Stimulated activated CD4-positive, alpha-beta T cell treated with anti-CD3 and anti-CD28 coated beads, Interleukin-4, amount 100 ng/mL, for 48 hours (primary cell): ENCODE measurements around the gene PRDM16.

ENCODE experiments used
- DNase-seq, 2 donors: peaks; one replicate each; pipeline ENCODE4 v3.0.0-alpha.2; 2020; ENCODE audit warnings: low read depth in 2 of 2

Gene PRDM16

DNA sequence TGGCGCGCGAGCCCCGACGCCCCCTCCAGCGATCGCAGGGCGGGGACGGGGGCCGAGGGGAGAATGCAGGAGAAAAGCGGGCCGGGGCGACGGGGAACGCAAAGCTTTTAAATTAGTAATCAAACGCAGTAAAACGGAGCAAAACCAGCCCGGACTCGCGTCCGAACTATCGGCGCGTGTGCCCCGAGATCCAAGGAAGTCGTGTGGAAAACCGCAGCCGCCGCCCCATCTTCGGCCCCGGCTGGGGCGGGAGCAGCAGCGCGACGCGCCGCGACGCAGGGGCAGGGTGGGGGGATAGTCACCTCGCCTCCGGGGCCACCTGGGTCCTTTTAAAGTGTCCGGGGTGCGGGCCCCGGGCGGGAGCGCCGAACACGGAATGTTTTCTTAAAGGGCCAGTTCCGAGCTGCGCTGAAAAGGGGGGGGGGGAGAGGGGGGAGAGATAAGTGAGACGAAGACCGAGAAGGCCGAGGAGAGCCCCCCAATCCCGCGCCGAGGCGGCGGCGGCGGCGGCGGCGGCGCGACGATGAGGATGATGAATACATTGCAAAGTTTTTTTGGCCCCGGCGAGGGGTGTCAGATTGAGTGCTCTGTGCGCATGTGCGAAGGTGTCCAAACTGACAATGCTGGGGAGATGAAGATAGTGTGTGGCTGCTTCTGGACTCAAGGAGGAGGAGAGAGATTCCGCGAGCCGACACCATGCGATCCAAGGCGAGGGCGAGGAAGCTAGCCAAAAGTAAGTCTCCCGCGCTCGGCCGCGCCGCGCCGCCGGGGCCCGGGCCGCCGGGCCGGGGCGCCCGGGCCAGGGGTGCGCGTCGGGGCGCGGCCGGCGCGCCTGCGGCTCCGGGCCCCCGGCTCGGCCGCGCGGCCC, at the start of gene PRDM16:
TSS of gene PRDM16 (plus strand) at position 640 of the 868 bp plus-strand sequence. CDS start at position 697, 57 bp downstream.
- DNase-seq: peak in 1 of 2 donors; percentile 16

DNA sequence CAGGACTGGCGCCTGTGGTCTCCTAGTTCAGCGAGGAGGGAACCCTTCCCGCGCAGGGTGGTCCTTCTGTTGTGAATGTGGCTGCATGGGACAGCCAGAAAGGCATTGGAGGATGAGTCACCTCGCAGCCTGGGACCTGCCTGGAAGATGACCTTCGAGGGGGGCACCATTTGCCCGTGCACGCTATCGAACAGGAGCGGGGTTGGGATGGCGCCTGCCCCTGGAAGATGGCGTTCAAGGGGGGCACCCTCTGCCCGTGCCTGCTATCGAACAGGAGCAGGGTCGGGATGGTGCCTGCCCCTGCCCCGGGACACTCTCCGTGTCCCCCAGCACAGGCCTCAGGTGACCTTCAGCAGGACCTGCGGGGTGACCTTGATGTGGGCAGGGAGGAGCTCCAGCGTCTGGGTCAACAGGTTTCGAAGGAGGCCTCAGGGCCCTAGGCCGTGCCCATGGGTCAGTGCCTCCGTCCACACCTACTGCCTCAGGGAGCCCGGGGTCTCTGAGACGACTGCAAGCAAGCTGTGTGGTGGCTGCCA, 49.4 kb upstream of the PRDM16 start:
- no peak for DNase-seq

DNA sequence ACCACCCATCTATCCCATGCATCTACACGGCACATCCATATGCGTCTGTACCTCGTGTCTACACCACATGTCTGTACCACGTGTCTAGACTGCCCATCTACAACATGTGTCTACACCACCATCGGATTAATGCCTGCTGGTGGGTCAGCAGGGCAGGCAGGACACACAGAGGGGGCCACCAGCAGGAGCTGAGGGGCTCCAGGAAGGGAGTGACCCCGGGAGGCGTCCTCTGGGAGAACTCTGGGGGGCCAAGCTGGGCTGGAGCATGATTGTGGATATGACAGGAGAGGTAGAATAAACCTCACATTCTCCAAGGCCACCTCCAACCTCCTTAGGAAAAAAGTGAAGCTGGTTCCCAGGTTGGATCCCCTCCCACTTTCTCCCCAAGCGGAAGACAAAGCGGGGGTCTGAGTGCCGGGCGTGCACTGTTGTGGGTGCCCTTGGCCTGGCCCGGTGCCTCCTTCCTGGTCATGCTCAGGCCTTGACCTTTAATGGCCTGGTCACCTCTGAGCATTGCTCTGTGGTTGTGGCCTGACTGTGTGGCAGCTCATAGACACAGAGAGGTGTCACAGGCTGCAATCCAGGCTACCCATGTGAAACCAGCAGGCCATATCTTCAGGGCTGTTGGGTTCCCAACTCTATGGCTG, 48.6 kb upstream of the PRDM16 start:
- DNase-seq: no peak

DNA sequence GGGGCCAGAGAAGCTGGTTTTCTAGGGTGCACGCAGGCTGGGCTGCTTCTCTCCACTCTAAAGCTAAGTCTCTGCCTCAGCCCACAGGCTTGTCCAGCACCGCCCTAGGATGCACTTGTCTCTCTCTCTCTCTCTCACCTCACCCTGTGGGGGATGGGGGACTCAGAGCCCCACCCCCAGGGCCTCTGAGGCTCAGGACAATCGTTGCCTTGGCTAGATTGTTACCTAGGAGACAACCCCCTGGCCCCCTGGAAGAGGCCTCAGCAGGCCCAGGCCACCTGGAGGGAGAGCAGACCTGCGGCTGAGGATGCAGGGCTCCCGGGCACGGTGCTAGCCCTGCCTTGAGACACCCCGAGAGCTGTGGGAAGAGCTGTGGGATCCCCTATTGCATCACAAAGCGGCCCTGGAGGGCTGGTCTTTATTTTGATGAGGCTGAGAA, 47.8 kb upstream of the PRDM16 start, which contains the start of gene ACTRT2:
TSS of gene ACTRT2 (plus strand) at position 235 of the 439 bp plus-strand sequence. CDS start 220 bp downstream, outside the sequence.
- no peak for DNase-seq

DNA sequence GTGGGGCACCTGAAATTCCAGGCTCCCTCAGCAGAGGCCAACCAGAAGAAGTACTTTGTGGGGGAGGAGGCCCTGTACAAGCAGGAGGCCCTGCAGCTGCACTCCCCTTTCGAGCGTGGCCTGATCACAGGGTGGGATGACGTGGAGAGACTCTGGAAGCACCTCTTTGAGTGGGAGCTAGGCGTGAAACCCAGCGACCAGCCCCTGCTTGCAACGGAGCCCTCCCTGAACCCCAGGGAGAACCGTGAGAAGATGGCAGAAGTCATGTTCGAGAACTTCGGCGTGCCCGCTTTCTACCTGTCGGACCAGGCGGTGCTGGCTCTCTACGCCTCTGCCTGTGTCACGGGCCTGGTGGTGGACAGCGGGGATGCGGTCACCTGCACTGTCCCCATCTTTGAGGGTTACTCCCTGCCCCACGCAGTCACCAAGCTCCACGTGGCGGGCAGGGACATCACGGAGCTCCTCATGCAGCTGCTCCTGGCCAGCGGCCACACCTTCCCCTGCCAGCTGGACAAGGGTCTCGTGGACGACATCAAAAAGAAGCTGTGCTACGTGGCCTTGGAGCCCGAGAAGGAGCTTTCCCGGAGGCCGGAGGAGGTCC, 47.1 kb upstream of the PRDM16 start:
- DNase-seq: no peak

DNA sequence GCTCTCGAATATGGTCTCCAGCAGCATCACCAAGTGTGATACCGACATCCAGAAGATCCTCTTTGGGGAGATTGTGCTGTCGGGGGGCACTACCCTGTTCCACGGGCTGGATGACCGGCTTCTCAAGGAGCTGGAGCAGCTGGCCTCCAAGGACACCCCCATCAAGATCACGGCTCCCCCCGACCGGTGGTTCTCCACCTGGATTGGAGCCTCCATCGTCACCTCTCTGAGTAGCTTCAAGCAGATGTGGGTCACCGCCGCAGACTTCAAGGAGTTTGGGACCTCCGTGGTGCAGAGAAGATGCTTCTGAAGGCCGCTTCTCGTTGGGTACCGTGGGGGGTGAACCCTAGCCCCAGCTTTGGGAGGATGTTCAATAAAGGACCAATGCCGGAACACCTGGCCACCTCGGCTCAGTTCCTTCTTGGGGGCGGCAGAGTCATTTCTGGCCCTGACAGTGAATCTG, 46.5 kb upstream of the PRDM16 start:
- DNase-seq: no peak

DNA sequence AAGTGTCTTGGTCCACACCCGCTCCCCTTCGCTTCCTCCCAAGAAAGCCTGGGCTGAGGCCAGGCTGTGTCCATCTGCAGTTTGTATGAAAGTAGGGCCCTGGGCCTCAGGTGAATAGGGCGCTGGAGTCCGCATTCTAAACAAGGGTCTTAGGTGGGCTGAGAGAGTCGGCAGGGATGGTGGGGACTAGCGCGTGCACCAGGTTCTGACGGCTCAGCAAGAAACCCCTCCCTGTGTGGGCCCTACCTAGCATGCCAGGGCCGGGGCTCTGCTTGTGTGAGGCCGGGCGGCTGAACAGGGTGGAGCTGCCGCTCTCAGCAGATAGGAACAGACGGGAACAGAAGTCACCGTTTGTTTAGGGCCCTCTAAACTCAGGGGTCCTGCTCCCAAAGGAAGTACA, 46.0 kb upstream of the PRDM16 start:
- DNase-seq: no peak

DNA sequence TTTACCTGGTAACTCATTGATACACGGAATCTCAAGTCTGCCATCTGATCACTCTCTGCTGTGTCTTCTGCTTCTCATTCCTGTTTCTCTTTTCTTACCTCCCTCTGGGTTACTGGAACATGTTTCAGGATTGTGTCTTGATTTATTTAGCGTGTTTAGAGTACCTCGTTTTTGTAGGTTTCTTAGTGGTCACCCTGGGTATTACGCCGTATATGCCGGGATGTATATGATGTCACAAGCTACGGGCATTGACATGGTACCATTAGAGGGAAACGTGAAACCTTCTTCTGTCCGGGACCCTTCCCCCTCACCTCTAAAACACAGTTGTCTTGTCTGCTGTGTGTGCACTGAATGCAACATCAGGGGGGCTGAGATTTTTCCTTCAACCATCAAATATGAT, 45.0 kb upstream of the PRDM16 start:
- DNase-seq: no peak

DNA sequence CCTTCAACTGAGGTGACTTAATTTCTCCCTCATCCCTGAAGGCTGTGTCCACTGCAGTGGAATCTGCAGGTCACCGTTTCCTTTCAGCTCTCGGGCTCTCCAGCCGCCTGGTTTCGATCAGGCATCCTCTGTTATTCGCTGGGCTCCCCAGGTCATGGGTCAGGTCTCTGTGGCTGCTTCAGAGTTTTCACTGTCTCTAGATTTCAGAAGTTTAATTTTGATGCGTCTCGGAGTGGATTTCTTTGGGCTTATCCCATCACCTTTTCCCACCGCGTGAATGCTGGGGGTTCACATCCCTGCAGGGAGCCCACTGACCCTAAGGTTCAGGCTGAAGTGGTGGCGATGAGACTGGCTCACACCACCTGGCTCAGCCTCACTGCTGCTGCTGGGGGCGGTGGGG, 44.4 kb upstream of the PRDM16 start:
- DNase-seq: no peak

DNA sequence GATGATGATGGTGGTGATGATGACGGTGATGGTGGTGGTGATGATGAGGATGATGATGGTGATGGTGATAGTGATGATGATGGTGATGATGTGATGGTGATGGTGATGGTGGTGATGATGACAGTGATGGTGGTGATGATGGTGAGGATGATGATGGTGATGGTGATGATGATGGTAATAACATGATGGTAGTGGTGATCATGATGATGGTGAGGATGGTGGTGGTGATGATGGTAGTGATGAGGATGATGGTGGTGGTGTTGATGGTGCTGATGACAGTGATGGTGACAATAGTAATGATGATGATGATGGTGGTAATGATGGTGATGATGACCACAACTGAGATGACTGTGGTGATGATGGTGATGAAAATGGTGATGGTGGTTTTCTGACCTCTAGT, 42.9 kb upstream of the PRDM16 start:
- DNase-seq: no peak

DNA sequence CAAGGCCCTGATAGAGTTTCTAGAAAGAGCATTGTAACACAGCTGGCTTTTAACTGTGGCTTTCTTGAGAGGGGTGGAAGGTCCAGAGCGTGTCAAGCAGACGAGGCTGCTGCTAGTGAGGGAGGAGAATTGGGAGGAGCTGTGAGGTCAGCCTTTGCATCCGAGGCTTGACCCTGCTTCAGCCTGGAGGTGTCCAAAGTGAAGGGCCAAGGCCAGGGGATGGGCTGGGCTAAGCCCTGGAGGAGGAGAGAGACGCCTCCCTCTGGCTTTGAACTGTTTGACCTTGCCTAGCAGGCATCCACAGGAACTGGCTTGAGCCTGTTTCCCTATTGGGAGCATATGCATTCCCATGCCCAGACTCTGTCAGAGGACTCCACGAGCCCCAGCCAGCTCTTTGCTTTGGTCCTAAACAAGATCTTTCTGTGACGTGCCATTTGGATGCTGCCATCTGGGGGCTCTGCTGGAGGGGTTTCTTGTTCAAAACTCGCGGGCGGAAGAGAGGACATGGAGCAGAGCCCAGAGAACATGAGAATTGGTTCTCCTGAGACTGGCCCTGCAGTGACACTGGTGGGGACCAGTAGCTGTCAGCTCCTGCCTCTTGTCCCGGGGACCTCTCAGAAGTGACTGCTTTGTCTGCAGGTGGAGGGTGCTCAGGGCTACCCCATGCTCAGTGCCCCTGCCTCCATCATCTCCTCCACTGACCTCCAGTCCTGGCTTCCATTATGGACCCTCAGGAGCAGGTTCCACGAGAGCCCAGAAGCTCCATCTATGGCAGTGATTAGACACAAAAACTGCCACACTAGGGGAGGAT, 42.2 kb upstream of the PRDM16 start:
- no peak for DNase-seq

DNA sequence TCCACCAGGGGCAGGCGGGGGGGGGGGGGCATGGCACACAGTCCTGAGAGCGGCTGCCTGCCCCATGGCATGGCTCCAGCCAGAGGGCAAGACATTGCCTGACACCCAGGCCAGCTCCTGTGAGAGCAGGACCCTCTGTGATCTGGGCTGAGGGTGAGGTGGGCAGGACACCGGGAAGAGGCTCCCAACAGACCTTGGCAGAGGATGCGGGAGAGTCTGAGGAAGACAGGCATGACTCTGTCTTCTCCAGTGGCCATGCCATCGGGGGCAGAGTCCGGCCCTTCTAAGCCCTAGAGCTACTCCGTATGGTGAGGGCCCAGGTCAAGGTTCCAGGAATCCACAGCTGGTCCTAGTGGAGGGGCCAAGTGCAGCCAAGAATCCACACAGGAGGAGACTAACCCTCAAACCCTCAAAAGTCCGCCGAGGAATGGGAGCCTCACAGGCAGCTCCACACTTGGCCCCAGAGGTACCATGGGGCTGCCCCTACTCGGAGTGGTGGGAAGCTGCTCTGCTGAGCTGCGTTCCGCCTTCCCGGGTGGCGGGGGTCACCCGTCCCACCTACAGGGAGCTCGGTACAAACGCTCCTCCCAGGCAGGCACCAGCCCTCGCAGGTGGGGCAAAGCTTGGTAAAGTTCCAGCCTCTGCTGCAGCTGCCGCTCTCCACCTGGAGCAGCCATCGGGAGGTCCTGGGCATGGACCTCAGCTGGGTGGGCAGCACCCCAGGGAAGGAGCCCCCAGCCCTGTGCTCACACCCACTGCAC, 41.2 kb upstream of the PRDM16 start:
- DNase-seq: no peak

DNA sequence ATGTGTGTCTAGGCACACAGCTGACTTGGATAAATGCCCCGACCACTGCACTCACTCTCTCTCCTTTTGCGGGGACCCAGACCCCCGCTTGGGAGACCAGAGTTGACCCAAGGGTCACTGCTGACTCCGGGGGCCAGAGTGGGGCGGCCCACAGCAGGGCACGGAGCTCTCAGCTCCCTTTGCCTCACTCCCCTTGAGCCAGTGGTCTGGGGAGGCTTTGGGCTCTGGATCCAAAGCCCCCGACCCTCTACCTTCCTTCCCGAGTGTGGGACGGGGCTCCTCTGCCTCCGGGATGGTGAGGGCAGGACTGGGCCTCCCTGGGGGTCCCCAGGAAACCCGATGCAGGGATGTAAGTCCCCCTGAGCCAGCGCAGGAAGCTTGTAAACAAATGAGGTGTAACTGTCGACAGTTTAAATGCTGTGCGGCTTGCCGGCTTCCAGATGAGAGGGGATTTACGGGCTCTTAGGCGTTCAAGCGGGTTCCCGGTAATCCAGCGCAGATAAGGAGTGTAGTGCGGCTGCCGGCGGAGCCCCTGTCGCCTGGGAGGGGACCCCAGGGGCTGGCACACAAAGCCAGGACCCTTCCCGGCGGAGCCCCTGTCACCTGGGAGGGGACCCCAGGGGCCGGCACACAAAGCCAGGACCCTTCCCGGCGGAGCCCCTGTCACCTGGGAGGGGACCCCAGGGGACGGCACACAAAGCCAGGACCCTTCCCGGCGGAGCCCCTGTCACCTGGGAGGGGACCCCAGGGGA, 40.3 kb upstream of the PRDM16 start:
- no peak for DNase-seq

DNA sequence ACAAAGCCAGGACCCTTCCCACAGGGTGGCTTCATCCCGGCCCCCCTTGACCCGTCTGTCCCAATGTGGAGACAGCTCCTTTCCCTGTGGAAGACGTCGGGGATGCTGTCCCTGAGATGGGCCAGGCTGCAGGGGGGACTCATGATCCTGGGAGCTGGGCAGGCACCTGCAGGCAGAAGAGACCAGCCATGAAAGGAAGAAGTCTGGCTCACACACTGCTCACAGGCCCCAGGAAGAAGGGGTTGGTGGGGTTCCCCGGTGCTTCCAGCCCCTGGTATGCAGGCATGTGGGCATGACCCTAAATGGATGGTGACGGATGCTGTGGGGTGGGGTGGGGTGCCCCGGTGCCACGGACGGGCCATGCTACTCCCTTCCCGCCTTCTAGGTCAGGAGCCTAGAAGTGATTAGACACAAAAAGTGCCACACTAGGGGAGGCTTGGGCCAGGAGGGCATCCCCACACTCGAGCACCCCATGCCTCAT, 39.5 kb upstream of the PRDM16 start:
- DNase-seq: no peak

DNA sequence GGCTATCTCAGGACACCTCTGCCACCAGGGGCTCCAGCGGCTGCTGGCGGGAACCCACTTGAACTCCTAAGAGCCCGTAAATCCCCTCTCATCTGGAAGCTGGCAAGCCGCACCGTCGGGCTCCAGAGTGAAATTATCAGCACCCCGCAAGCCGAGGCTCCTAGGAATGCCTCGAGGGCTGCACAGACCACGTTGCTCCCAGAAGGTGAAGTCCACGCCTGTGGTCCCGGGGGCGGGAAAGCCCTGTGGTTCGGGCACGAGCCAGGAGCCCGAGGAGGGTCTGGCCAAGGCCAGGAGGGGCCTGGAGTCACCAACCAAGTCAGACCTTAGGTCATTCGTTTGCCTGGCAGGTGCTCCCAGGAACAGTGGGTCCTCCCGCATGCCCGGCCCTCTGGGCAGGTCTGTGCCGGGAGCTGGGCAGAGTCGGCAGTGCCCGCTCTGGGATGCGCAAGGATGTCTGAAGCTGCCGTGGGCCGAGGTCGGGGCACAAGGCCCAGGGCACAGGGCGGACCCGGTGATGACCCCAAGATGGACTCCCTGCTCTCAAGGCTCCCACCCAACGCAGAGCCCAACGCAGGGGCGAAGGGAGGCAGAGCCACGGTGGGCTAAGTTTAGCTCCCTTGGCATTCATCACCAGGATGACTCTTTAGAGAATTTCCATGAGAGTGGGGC, 38.9 kb upstream of the PRDM16 start:
- DNase-seq: no peak

DNA sequence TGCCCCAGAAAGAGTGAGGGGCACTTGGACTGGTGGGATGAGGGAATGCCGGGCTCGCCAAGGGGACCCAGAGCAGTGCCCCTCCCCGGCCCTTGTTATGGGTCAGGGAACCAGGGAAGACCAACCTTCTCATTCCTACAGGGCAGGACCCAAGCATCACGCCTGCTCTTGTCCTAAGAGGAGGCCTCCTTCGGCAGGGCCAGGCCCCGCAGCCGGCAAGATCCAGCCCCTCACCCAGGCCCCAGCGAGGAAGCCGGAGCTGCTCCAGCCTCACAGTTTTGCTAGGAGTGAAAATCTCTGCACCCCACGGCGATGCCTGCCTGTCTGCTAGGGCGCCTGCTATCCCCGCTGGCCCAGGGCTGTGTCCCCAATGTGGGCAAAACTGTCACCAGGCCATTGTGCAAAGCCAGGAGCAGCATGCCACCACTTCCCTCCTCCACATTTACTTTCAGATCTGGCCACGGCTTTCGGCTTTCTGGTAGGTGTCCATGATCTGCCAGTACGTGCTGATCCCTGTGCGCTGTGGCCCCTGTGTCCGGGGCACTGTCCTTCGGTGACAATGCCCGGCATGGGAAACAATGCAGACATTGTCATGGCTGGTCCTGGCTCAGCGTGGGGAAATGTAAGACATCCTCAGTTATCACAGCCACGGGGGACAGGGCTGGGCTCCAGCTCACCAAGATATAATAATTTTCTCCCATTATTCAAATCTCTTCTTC, 38.2 kb upstream of the PRDM16 start:
- no peak for DNase-seq

DNA sequence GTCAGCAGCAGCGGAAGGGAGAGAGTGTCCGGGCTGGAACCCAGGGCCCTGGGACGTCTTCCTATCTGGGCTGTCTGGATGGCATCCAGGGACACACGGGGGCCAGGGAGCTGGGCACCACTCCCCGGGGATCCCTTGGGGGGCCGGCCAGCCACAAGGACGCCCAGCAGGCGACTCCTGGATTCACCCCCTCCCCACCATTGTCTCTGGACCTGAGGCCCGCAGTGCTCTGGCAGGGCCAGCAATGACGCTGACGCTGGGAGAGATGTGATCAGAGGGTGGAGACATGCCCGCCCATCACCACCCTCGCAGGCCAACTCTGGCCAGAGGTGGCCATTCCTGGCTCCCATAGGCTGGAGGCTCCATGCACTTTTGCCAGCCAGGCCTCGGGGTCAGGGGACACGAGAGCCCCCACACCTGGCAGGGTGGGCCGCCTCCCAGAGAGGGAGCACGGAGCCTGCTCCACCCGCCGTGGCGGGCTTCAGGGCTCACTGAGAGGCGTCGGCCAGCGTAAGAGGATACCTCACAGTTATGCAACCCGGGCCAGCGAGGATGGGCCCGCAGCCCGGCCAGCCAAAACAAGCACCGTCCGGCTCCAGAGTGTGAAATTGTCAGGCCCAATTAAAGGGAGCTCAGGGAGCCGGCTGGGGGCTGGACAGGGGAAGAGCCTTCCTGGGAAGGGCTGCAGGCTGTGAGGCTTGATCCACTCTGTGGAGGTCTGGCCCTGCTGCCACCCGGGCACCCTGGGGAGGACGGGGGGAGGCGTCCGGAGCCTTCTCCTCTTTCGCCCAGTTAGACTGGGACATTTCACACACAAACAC, 37.4 kb upstream of the PRDM16 start:
- DNase-seq: no peak
